NCI-H526 treated with DMSO at 0.1 percent for 48 hours (cell line): Measurements from ENCODE around the gene YIPF2.
"Not testable (repeated sequence)": the region's sequence is repeated elsewhere in the genome, so short reads cannot be mapped to it uniquely, and the experiment has no call there.

ENCODE experiments used
- DNase-seq: peaks from one replicate; lab custom pipeline; 2025; lab: John Stamatoyannopoulos, UW

YIPF2 gene

GRCh38 chr19:10928563-10929401, at the start of gene YIPF2, which contains the start of gene TIMM29:
YIPF2 (minus strand) TSS chr19:10928639; CDS start chr19:10928410, 229 bp downstream.
TIMM29 (plus strand) TSS chr19:10928811; CDS start chr19:10928823, 12 bp downstream.
- DNase-seq, result peak; percentile 91

DNA sequence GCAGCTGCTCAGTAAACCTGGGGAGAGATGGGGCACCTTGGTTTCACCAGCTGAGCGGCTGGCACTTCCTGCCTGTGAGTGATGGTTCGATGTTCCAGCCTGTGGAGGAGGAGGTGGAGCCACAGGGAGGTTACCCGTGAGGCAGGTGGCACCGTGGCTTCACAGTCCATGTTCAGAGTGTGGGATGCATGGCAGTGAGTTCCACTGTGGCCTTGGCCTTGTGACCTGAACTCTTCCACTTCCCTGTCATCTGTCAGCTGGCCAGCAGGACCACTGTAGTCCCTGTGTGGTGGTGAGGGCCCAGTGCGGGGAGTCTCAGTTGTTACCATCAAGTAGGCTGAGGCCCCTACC, 49.3 kb upstream of the YIPF2 start:
- DNase-seq, result no peak

DNA sequence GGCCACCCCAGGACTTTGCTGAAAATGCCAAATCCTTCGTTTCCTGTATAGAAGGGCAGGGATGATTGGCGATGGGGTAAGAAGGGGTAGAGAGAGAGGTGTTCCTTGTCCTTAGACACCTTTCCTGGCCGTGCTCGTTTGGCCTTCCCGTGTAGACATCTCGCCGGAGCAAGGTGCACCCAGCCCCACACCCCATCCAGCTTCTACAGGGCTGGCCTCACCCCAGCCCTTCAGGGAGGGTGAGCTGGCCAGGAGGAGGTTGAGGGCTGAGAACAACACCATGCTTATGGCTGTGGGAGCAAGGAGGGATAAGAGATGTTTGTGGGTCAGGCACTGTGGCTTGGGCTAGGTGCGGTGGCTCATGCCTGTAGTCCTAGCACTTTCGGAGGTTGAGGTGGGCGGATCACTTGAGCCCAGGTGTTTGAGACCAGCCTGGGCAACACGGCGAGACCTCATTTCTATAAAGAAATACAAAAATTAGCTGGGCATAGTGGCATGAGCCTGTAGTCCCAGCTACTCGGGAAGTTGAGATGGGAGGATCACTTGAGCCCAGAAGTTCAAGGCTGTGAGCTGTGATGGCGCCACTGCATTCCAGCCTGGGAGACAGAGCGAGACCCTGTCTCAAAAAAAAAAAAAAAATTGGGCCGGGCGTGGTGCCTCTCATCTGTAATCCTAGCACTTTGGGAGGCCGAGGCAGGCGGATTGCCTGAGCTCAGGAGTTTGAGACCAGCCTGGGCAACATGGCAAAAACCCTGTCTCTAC, 47.9 kb upstream of the YIPF2 start:
- no peak for DNase-seq

DNA sequence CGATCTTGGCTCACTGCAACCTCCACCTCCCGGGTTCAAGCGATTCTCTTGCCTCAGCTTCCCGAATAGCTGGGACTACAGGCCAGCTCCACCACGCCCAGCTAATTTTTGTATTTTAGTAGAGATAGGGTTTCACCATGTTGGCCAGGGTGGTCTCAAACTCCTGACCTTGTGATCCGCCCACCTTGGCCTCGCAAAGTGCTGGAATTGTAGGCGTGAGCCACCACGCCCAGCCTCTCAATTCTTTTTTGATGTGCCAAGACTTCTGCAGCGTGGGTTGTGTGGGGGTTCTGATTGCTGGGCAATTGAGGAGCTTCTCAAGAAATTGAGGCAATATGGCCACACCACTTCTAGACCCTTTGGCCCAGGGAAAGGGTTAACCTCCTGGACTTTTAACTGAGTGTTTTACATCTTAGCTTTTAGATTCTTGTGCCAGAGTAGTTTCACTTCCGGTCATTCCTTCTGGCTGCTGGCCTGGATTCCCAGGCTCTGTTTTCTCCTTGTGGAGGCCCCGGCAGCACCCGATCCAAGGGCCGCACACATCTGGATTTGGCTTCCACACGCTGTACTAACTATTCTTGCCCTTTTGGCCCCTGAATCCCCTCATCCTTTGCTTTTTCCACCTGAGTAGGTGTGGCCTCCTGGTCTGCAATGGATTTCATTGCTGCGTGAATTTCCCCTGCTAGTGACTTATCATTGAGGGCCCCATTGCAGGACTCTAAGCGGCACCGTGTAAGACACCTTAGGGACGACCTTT, 47.1 kb upstream of the YIPF2 start:
- DNase-seq, result no peak

DNA sequence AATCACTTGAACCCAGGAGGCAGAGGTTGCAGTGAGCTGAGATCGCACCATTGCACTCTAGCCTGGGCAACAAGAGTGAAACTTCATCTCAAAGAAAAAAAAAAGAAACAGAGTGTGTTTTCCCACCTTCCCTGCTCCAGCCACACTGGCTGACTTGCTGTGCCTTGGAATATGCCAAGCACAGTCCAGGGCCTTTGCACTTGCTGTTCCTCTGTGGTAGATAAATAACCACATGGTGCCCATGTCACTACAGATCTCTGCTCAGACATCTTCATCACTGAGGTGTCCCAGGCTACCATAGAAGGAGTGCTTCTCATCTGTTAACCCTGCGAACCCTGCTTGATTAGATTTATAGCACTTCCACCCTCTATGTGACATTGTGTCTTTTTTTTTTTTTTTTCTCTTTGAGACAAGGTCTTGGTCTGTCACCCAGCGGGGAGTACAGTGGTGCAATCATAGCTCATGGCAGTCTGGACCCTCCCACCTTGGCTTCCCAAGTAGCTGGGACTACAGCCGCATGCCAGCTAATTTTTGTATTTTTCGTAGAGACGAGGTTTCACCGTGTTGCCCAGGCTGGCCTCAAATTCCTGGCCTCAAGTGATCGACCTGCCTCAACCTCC, 42.8 kb upstream of the YIPF2 start:
- no peak for DNase-seq

DNA sequence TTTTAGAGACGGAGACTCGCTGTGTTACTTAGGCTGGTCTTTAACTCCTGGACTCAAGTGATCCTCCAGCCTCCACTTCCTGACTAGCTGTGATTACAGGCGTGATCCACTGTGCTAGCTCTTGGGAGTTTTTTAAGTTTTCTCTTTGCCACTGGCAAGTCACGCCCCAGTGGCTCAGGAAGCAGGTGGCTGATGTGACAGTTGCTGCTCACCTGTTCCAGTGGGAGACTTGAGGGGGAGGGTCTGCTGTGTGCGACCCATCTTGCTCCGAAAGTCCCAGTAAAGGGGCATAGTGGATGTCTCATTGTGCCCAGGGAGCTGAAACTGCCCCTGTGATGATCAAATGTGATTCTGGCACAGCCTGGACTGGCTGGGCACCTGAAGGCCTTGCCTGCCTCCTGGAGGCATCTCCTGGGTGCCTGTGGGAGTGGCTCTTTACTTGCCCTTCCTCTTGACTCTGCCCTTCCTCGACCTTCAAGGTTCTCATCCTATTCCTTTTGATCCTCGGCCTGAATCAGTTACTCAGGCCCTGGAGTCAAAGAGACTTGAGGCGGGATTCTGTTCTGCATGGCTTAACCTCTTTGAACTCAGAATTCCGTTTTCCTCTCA, 40.2 kb upstream of the YIPF2 start:
- no peak for DNase-seq

GRCh38 chr19:10966809-10967208, 38.4 kb upstream of the YIPF2 start:
- DNase-seq, result no peak

GRCh38 chr19:10965398-10965797, 37.0 kb upstream of the YIPF2 start:
- no peak for DNase-seq

DNA sequence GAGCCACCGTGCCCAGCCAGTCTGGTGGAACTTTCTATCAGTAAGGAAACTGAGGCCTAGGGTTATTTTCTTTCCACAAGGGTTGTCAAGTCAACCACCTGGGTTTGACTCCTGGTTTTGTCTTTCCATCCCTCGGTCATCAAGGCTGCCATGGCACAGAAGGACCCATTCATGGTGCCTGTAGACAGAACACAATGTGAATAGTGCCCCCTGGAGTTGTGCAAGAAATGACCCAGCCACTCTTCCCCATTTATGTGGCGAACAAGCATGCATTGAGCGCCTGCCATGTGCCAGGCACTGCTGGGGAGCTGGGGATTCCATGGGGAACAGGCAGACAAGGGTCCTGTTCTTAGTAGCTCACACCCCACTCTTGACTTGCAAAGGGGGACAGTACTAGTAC, 36.5 kb upstream of the YIPF2 start:
- no peak for DNase-seq

DNA sequence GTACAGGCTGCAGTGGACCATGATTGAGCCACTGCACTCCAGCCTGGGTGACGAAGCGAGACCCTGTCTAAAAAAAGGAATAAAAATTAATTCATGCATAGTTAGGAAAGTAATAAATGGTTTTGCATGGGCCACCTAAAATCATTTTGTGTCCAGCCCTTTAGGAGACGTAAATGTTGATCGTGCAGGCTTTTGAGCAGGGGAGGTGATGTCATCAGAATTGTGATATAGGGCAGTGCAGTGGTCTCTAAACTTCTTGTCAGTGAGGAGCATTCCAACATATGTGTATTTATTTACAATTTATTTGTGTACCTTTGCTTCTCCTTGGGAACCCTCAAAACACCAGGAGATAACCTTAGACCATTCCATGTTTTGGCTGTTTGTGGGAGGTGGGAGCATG, 35.4 kb upstream of the YIPF2 start:
- DNase-seq, result no peak

- DNase-seq, result no peak
Observed at GRCh38 chr19:10962863-10963262, 34.4 kb upstream of the YIPF2 start.

DNA sequence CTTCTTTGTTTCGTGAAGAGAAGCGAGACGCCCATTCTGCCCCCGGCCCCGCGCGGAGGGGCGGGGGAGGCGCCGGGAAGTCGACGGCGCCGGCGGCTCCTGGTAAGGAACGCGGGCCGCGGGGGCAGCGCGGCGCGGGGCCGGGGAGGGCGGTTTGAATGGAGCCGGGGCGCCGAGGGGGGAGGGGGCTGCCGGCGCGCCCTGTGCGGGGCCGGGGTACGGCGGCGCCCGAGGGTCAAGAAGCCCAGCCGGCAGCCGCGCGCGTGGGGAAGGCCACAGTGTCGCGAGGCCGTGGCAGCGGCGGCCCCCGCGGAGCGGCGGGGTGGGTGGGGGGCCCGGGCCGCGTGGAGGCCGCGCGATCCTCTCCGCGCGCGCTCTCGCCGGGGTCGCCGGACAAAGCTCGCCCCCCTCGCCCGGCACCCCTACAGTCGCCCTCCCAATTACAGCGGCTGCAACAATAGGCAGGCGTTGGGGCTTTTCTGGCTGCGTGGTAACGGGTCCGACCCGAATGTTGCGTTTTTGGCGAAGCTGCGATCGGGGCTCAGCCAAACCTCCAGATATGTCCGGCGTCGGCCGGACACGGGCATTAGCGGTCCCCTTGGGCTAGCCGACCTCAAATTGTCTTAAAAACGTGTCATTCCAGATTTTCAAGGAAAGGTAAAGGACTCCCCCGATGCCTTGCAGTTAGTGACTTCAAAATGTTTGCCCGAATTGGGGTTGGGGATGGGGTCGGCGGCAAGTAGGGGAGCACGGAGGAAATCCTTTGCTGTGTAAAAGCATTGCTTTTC, 32.8 kb upstream of the YIPF2 start:
- DNase-seq, result no peak

- peak; percentile 81 for DNase-seq
Observed at GRCh38 chr19:10960314-10961072, 32.1 kb upstream of the YIPF2 start, which contains the start of gene SMARCA4. SMARCA4 (plus strand) TSS chr19:10961030; CDS start chr19:10984152, 23,122 bp downstream.

GRCh38 chr19:10959277-10959968, 31.0 kb upstream of the YIPF2 start:
- DNase-seq, result not testable (repeated sequence)

DNA sequence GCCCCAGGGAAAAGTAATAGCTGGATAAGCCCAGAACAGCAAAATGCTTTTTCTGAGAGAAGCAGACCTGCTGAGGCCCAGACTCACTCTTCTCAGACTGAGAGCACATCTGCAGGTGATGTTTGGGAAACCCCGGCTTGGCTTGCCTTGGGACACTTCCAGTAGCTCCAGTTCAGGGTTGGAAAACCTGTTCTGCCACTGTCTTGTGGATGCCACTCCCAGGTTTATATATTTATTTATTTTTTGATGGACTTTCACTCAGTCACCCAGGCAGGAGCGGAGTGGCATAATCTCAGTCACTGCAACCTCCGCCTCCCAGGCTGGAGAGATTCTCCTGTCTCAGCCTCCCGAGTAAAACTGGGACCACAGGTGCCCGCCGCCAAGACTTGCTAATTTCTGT, 24.4 kb upstream of the YIPF2 start:
- peak; percentile 62 for DNase-seq

DNA sequence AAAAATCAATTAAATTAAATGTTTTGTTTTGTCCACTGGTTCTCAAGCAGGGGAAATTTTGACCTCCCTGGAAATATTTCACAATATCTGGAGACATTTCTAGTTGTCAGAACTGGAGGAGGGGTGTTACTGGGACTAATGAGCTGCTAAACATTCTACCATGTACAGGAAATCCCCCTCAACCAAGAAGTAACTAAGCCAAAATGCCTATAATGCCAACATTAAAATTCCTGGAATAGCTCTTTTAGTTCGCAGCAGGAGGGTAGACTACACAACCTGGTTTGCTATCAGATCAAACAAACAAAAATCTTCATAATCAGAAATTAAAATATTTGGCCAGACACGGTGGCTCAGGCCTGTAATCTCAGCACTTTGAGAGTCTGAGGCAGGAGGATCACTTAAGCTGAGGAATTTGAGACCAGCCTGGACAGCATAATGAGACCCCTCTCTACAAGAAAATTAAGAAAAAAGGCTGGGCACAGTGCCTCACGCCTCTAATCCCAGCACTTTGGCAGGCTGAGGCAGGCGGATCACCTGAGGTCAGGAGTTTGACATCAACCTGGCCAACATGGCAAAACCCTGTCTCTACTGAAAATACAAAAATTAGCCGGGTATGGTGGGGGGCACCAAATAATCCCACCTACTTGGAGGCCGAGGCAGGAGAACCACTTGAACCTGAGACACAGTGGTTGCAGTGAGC, 18.7 kb upstream of the YIPF2 start:
- DNase-seq, result no peak

- DNase-seq, result no peak
Observed at GRCh38 chr19:10945264-10945663, 16.8 kb upstream of the YIPF2 start.

DNA sequence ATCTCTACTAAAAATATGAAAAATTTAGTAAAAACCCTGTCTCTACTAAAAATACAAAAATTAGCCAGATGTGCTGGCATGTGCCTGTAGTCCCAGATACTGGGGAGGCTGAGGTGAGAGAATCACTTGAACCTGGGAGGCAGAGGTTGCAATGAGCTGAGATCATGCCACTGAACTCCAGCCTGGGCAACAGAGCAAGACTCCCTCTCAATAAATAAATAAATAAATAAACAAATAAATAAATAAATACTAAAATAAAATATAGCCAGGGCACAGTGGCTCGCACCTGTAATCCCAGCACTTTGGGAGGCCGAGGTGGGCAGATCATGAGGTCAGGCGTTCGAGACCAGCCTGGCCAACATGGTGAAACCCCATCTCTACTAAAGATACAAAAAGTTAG, 15.0 kb upstream of the YIPF2 start:
- not testable (repeated sequence) for DNase-seq

DNA sequence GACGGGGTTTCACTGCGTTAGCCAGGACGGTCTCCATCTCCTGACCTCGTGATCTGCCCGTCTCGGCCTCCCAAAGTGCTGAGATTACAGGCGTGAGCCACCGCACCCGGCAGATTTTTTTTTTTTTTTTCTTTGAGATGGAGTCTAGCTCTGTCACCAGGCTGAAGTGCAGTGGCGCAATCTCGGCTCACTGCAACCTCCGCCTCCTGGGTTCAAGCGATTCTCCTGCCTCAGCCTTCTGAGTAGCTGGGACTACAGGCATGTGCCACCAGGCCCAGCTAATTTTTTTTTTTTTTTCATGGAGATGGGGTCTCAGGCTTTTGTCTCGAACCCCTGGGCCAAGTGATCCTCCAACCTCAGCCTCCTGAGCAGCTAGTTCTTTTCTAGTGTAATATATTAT, 13.2 kb upstream of the YIPF2 start:
- DNase-seq, result not testable (repeated sequence)
